B cell (primary cell): ENCODE results near the gene SHISA2.

Source experiments
- CTCF ChIP-seq: fragments of 200-600 bp; IDR thresholded peaks from one replicate; pipeline ENCODE4 v1.8.0; 2022; ENCODE audit warnings: antibody characterized with exemption, mild to moderate bottlenecking
- EZH2 ChIP-seq: IDR thresholded peaks from 2 replicates; pipeline ENCODE4 v1.6.1; 2012; ENCODE audit warnings: borderline replicate concordance, low read depth, mild to moderate bottlenecking, moderate library complexity, low read length; ENCODE audit not compliant: insufficient read depth, poor library complexity, severe bottlenecking

DNA sequence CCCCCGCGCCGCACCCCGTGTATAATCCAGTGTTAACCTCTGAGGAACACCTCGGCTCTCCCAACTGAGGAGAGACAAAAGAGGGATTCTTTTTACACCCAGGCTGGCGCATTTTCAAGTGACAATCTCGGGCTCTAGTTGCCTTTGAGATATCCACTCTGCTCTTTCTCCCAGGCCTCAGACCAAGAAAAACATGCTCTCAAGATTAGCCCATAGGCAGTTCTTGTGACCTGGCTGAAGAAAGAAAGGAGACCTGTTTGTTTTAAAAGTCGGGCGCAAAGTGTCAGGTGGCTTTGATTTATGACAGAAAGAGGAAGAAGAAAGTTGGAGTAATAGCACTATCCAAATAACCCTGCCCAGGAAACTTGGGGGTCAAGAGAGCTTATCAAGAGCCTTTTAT, 27.3 kb downstream of the SHISA2 start:
- TF ChIP-seq CTCF (no peak), EZH2 (no peak)
